Nephron (organoid): ENCODE data around the gene SMAD3.

Experiments used
- H3K27ac Mint-ChIP-seq, 3 experiments: 2 replicates each; pipeline ENCODE4 v1.8.0; 2020; ENCODE audit warnings: mixed read lengths in 3 of 3, mild to moderate bottlenecking in 2 of 3, moderate library complexity in 1 of 3
- H3K27me3 Mint-ChIP-seq: 2 replicates; pipeline ENCODE4 v1.8.0; 2021; ENCODE audit warnings: low read depth, mild to moderate bottlenecking, moderate library complexity, mixed read lengths
- H3K36me3 Mint-ChIP-seq: 2 replicates; pipeline ENCODE4 v1.8.0; 2020; ENCODE audit warnings: low read depth, mixed read lengths
- H3K4me1 Mint-ChIP-seq: 2 replicates; pipeline ENCODE4 v1.8.0; 2020; ENCODE audit warnings: mixed read lengths
- H3K4me3 Mint-ChIP-seq, 3 experiments: 2 replicates each; pipeline ENCODE4 v1.8.0; 2020; ENCODE audit warnings: mild to moderate bottlenecking in 3 of 3, mixed read lengths in 3 of 3, moderate library complexity in 2 of 3
- H3K9me3 Mint-ChIP-seq: 2 replicates; pipeline ENCODE4 v1.8.0; 2020; ENCODE audit warnings: mixed read lengths
- TF ChIP-seq, protein P1 (sequence below), 3 experiments: fragments of 200-600 bp; sonication (generic); IDR thresholded peaks; one replicate each; pipeline ENCODE4 v1.5.0; 2021; ENCODE audit warnings: antibody characterized with exemption in 3 of 3; ENCODE audit not compliant: unreplicated experiment in 3 of 3

The SMAD3 gene

DNA sequence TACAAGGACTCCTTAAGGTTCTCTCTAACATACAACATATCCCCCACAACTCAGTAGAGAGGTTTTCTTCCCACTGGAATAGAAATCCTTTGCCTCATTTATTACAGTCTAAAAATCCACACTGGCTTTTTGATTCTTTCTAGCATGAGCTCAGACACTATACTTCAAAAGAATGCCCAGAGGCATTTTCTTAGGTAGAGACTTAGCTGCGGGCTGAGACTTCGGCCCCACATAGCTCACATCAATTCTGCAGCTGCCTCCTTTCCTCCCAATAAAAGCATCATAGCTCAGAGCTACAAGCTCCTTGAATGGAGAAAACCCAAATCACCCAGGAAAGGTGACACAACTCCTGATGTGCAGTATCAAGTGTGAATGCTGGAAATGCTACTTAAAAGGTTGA, 136.7 kb downstream of the SMAD3 start:
- TF ChIP-seq, protein P1, sequence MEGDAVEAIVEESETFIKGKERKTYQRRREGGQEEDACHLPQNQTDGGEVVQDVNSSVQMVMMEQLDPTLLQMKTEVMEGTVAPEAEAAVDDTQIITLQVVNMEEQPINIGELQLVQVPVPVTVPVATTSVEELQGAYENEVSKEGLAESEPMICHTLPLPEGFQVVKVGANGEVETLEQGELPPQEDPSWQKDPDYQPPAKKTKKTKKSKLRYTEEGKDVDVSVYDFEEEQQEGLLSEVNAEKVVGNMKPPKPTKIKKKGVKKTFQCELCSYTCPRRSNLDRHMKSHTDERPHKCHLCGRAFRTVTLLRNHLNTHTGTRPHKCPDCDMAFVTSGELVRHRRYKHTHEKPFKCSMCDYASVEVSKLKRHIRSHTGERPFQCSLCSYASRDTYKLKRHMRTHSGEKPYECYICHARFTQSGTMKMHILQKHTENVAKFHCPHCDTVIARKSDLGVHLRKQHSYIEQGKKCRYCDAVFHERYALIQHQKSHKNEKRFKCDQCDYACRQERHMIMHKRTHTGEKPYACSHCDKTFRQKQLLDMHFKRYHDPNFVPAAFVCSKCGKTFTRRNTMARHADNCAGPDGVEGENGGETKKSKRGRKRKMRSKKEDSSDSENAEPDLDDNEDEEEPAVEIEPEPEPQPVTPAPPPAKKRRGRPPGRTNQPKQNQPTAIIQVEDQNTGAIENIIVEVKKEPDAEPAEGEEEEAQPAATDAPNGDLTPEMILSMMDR (IDR thresholded peaks at IDR 0.05; ENCODE audit: unreplicated experiment in 3 of 3) = no peak
- Mint-ChIP-seq H3K27ac (no peak overlapping the region), H3K4me3 (no peak overlapping the region), H3K36me3 (peaks cover 36% of the 10 kb centered on the region), H3K4me1 (peaks cover 18% of the 10 kb centered on the region), H3K9me3 (no peaks in the 10 kb centered on the region), H3K27me3 (no peaks in the 10 kb centered on the region)

DNA sequence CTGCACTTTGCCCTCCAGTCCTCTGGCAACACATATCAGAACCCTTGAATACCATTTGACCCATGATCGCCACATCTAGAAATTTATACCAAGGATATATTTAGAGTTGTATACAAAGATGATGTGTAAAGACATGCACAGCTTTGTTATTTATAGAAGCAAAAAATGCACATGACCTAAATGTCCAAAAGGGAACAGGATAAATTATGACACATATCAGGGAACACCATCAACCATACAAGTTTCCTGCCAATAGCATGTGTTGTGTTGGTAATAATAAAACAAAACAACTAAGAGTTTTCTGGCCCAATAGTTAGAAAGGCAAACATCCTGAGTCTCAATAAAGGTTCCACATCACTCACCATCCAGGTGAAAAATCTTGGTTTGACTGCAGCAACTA, 137.6 kb downstream of the SMAD3 start:
- peaks cover 31% of the 10 kb centered on the region for H3K36me3 Mint-ChIP-seq
- H3K4me1 Mint-ChIP-seq = peaks cover 19% of the 10 kb centered on the region
- no peaks in the 10 kb centered on the region for H3K9me3 Mint-ChIP-seq
- H3K4me3 Mint-ChIP-seq = no peak overlapping the region
- TF ChIP-seq, protein P1 (IDR thresholded peaks at IDR 0.05; ENCODE audit: unreplicated experiment in 3 of 3) = no peak
- no peaks in the 10 kb centered on the region for H3K27me3 Mint-ChIP-seq
- no peak overlapping the region for H3K27ac Mint-ChIP-seq

DNA sequence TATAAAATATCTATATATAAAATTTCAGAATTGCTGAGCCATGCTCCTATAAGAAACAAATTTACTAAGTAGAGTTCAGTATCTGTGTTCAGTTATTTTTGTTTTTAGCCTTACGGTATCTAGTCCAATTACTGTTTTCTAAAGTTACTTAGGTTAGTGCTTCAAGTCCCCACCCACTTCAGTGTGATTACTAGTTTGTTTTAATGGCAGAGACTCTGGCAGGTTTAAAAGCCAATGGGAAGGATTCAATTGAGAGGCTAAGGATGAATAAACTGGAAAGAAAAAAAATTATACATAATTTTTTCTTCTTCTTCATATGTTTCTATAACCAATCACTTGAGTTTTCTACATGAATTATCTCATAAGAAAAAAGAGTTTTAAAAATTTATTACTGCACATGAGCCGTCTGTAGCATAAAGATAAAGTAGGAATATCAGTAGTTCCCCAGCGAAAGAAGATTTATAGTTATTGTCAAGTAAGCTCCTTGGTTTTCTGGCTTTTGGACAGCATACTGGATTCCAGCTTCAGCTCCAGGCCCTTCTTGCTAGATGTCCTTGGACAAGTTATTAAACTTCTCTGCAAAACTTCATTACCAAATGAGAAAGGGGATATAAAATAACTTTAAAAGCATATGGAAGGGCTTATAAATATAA, 142.3 kb downstream of the SMAD3 start:
- H3K36me3 Mint-ChIP-seq = peaks cover 29% of the 10 kb centered on the region
- H3K4me3 Mint-ChIP-seq = no peak overlapping the region
- TF ChIP-seq, protein P1 (IDR thresholded peaks at IDR 0.05; ENCODE audit: unreplicated experiment in 3 of 3) = no peak

DNA sequence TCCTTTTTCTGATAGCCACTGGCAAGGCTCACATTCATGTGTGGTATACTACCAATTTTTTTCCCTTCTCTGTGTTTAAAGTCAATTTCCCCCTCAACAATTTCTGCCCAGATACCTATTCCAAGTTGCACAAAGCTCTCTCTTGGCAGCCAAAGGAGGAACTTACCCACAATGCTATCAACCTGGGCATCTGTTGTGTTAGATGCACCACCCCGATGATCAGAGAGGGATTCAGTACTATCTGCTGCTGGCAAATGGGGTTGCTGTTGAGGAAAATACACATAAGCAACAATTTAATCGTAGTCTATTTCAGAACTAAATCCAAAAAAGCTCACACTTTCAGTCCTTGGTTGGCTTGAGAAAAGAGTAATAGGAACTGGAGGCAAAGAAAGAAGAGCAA, 143.0 kb downstream of the SMAD3 start:
- Mint-ChIP-seq H3K4me3 (no peak overlapping the region), H3K9me3 (no peaks in the 10 kb centered on the region), H3K4me1 (peaks cover 23% of the 10 kb centered on the region), H3K27me3 (no peaks in the 10 kb centered on the region), H3K27ac (no peak overlapping the region), H3K36me3 (peaks cover 26% of the 10 kb centered on the region)
- TF ChIP-seq, protein P1 (IDR thresholded peaks at IDR 0.05; ENCODE audit: unreplicated experiment in 3 of 3) = no peak

More for the DNA sequence above, 142.3 kb downstream of the SMAD3 start:
- peaks cover 23% of the 10 kb centered on the region for H3K4me1 Mint-ChIP-seq
- no peaks in the 10 kb centered on the region for H3K9me3 Mint-ChIP-seq
- H3K27me3 Mint-ChIP-seq = no peaks in the 10 kb centered on the region
- peak overlapping the region in 2 of 3 experiments; percentile 40 to 47 for H3K27ac Mint-ChIP-seq

DNA sequence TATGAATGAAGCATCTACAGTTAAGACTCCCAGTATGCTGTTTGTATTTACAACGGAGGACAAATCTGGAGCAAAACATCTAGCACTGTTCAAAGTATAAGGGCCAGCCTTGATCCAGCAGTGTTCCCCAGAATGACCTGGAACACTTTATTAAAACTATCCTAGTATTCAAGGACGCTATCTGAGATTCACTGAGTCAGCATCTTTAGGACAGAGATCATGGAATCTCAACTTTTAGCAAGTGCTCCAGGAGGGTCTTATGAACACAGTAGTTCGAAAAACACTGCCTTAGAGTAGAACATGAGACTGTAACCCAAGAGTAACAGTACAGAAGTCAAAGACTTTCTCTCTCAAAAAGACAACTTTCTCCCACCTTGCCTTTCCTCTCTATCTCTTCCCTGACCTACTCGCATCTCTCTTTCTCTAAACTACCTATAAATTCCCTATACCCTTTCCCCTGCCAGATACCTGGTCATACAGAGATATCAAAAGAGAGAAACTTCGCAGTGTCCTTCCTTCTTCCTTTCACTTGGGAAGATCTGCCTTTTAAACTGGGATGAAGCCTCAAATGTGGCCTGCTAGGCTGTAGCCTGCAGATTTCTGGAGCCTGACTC, 145.3 kb downstream of the SMAD3 start:
- H3K27me3 Mint-ChIP-seq = no peaks in the 10 kb centered on the region
- H3K9me3 Mint-ChIP-seq = no peaks in the 10 kb centered on the region
- peaks cover 28% of the 10 kb centered on the region for H3K4me1 Mint-ChIP-seq
- H3K4me3 Mint-ChIP-seq = no peak overlapping the region
- TF ChIP-seq, protein P1 (IDR thresholded peaks at IDR 0.05; ENCODE audit: unreplicated experiment in 3 of 3) = no peak
- H3K27ac Mint-ChIP-seq = peak overlapping the region in 1 of 3 experiments; percentile 6
- peaks cover 13% of the 10 kb centered on the region for H3K36me3 Mint-ChIP-seq
